ENCODE measurements around the gene ASB2.

The ASB2 gene

GRCh38 chr14:93902619-93903307 is 73.6 kb downstream of the ASB2 start:
- no peak for DNase-seq (ENCODE audit: low read depth)

- no peak for DNase-seq (ENCODE audit: low read depth)
Measured at GRCh38 chr14:93901813-93902212, 74.6 kb downstream of the ASB2 start.

GRCh38 chr14:93898731-93899130 is 77.6 kb downstream of the ASB2 start:
- DNase-seq (ENCODE audit: low read depth), result no peak

GRCh38 chr14:93898081-93898611 is 78.2 kb downstream of the ASB2 start:
- no peak for DNase-seq (ENCODE audit: low read depth)

- no peak for DNase-seq (ENCODE audit: low read depth)
Measured at GRCh38 chr14:93897476-93897845, 78.9 kb downstream of the ASB2 start.

- DNase-seq (ENCODE audit: low read depth), result no peak
Measured at GRCh38 chr14:93895023-93895604, 81.3 kb downstream of the ASB2 start.

- no peak for DNase-seq (ENCODE audit: low read depth)
Measured at GRCh38 chr14:93893661-93894261, 82.6 kb downstream of the ASB2 start.

- DNase-seq (ENCODE audit: low read depth), result peak; percentile 64
Measured at GRCh38 chr14:93892923-93893558, 83.3 kb downstream of the ASB2 start.

GRCh38 chr14:93892505-93892839 is 83.9 kb downstream of the ASB2 start:
- DNase-seq (ENCODE audit: low read depth), result no peak

GRCh38 chr14:93891756-93892504 is 84.4 kb downstream of the ASB2 start:
- no peak for DNase-seq (ENCODE audit: low read depth)

GRCh38 chr14:93889739-93890483 is 86.5 kb downstream of the ASB2 start:
- no peak for DNase-seq (ENCODE audit: low read depth)

- DNase-seq (ENCODE audit: low read depth), result no peak
Measured at GRCh38 chr14:93888995-93889394, 87.4 kb downstream of the ASB2 start.

GRCh38 chr14:93884950-93885349 is 91.4 kb downstream of the ASB2 start:
- no peak for DNase-seq (ENCODE audit: low read depth)

Data from stimulated activated CD8-positive, alpha-beta memory T cell treated with anti-CD3 and anti-CD28 coated beads, Interleukin-4, amount 100 ng/mL, for 24 hours (primary cell).